ENCODE measurements around the gene SYNGR4. TPM values are rescaled to one million over a fixed set of nuclear protein-coding genes. Genes with fewer than 3 reads are reported as not detected.
A peak's percentile ranks its signal among the peaks of the same experiment; 100 is the strongest.
"Not testable (repeated sequence)": the region's sequence is repeated elsewhere in the genome, so short reads cannot be mapped to it uniquely, and the experiment has no call there.

Gene SYNGR4, protein sequence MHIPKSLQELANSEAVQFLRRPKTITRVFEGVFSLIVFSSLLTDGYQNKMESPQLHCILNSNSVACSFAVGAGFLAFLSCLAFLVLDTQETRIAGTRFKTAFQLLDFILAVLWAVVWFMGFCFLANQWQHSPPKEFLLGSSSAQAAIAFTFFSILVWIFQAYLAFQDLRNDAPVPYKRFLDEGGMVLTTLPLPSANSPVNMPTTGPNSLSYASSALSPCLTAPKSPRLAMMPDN
- 0.35 TPM in 1 of 2 replicates, not detected in the other for total RNA-seq (2014; rRNA removed; shearing (Covaris generic))

DNA sequence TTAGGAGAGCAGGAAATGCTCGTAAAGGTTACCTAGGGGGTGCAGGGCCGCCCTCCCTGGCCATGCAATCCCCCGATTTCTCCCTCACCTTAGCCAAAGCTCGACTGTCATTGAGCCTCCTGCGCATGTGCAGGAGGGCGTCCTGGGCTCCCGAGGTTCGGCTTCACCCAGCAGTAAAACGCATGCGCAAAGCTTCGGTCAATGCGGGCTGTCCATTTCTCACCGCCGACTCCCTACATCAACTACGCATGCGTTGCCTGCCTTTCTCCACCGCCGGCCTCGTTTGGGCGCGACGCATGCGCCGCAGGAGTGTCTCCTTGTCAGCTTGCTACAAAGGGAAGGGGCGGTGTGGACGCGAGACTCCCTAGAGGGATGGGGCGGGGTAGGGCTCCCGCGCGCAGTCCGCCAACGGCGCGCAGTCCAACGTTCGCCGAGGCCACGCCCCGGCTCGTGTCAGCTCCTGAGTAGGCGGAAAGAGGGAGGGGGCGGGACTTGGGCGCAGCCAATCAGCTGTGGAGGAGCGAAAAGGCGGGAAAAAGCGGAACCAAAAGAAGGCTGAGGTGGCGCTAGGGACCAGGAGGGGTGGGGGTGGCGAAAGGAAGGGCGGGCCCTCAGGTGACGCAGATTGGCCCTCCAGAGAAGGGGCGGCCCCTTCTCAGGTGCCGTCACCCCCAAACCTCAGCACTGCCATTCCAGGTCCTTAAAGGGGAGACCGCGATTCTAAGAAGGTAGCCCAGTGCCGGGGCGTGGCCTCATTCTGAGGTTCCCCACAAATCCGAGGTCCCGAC lies at the start of gene SYNGR4, which contains the start of gene TMEM143:
Gene SYNGR4 (plus strand): TSS at position 558 of the 788 bp plus-strand sequence. CDS start 1,476 bp downstream, outside the sequence.
Gene TMEM143 (minus strand): TSS at position 131 of the 788 bp plus-strand sequence. CDS start 20 bp downstream, at position 111.
- peak; percentile 100 for DNase-seq (ENCODE audit: low spot score)

DNA sequence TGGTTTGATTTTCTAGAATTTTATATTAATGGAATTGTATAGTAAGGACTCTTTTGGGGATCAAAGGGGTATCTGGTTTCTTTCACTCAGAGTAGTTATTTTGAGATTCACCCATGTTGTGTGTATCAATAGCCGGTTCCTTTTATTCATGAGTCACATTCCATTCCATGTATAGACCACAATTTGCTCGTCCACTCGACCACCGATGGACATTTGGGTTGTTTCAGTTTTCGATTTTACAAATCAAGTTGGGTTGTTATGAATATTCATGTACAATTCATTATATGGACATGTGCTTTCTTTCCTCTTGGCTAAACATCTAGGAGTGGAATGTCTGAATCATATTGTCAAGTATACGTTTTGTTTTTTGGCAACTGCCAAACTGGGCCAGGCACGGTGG lies 48.5 kb upstream of the SYNGR4 start:
- DNase-seq (ENCODE audit: low spot score), result no peak

DNA sequence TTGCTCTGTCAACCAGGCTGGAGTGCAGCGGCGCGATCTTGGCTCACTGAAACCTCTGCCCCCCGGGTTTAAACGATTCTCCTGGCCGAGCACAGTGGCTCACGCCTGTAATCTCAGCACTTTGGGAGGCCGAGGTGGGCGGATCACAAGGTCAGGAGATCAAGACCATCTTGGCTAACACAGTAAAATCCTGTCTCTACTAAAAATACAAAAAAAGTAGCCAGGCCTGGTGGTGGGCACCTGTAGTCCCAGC lies 46.5 kb upstream of the SYNGR4 start:
- not testable (repeated sequence) for DNase-seq (ENCODE audit: low spot score)

DNA sequence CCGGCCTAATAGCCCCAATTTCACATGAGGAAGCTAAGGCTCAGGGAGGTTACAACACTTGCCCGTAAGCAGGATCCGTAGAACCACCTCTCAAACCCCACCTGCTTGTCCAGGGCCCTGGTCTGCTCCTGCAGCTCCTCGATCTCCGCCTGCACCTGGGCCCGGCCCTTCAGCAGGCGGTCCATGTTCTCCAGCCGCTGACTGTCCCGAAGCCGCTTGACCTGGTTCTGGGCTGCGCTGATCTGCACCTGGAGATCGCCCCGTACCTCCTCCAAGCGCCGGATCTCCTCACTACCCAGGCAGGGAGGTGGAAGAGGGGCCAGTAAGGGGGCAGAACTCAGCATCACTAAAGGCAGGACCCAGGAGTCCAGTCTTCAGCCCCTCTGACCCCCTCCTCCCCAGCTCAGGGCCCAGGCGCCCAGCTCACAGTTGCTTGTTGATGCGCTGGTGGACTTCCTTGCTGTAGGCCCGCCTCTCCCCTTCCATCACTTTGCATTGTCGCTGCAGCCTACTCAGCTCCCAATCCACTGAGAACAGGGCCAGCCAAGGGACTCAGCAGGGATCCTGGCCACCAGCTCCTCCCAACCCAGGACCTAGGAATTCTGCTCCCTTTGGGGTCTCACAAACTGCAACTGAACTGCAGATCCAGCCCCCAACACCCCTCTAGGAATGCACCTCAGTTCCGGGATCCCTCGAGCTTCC lies 45.7 kb upstream of the SYNGR4 start:
- no peak for DNase-seq (ENCODE audit: low spot score)

DNA sequence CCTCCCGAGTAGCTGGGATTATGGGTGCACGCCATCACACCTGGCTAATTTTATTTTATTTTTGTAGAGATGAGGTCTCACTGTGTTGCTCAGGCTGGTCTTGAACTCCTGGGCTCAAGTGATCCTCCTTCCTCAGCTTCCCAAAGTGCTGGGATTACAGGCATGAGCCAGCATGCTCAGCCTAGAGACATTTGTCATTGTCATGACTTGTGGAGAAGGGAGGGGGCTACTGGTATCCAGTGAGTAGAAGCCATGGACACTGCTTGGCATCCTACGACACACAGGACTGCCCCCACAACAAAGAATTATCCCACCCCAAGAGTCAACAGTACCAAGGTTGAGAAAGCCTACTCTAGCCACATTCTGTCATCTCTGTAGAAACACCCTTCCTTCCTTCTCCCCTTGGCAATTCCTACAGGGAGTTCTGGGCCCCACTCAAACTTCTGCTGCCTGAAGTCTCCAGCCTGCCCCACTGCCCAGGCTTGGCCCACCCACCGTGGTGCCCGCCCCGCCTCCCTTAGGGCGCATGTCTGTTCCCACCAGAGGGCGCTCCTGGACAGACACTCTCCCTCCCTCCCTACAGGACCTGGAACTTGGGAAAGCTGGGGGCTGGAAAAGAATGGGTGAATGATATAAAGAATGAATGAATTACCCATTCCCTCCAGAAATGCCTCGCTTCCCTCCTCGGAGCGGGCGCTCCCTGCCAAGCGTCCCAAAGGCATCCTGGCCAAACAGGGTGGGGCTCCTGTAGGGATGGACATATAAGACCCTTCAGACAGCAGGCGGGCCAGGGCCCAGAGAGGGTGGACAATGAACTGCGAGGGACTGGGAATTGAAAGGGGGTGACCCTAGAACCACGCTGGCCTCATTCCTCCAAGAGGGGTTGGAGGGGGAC lies 44.3 kb upstream of the SYNGR4 start:
- DNase-seq (ENCODE audit: low spot score), result peak; percentile 78

DNA sequence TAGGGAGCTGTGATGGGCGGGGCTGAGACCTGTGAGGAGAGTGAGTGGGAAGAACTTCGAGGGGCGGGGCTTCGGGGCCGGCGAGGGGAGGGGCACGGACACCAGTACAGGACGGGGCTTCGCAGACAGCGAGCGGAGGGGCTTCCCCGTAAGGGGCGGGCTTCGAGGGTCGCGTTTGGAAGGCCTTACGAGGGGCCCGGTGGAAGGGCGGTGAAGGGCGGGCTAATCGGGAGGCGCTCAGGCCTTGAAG lies 42.9 kb upstream of the SYNGR4 start:
- DNase-seq (ENCODE audit: low spot score), result no peak

DNA sequence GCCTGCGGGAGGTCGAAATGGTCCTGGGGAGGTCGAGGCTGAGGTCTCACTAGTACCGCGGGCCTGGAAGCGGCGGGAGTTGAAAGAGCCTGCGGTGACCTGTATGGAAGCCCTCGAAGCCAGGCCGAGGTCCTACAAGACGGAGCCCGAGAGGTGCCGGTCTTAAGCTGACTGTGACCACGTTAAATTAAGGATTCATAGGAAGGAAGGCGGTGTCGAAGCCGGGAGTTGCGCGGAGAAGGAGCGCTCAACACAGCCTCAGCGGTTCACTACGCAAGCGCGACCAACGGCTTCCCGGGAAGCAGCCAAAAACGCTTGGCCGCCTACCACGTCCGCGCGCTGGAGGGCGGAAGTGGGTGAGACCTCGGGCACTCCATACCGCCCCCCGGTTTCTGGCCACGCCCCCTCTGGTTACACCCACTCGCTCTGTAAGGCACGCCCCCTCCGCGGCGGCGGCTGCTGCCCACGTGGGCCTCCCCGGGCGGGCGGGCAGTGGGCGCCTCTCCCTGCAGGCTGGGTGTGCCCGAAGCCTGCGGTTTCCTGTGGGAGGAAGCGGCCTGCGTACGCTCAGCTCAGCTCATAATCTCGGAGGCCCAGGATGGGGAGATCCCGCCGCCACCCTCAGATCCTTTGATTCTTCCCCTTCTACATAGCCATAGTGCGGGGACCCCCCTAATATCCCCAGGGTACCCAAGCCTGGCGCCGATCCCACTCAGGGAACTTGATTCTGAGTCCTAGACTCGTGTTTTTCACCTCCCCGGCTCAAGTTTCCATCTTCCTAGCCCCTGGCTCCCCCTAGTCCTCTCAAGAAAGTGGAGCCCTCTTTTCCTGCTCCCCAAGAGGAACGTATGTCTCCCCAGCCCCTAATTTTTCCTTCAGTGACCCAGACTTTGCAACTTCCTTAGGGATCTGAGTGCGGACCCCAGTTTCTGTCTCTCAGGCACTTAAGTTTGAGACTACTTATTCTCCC lies 42.3 kb upstream of the SYNGR4 start:
- DNase-seq (ENCODE audit: low spot score), result peak; percentile 97

DNA sequence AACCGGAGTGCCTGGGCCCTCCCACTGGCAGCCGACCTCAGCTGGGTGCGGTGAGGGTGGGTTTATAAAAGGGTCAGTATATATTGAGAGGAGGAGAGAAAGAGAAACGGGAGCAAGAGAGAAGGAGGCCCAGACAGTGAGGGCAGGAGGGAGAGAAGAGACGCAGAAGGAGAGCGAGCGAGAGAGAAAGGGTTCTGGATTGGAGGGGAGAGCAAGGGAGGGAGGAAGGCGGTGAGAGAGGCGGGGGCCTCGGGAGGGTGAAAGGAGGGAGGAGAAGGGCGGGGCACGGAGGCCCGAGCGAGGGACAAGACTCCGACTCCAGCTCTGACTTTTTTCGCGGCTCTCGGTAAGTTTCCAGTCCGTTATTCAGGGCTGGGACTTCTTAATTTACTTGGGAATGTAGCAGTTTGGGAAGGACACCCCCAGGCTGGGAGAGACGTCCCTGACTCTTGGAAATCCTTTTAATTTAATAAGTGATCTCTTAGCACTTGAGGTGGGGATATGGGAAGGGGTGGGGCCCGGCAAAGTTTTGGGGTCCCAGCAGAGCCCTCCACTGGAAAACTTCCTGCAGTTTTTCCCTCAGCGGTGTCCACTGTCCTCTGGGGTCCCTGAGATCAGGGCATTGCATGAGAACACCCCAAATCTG lies 38.8 kb upstream of the SYNGR4 start, which contains the start of gene EMP3:
Gene EMP3 (plus strand): TSS at position 288 of the 646 bp plus-strand sequence. CDS start 1,293 bp downstream, outside the sequence.
- peak; percentile 94 for DNase-seq (ENCODE audit: low spot score)

DNA sequence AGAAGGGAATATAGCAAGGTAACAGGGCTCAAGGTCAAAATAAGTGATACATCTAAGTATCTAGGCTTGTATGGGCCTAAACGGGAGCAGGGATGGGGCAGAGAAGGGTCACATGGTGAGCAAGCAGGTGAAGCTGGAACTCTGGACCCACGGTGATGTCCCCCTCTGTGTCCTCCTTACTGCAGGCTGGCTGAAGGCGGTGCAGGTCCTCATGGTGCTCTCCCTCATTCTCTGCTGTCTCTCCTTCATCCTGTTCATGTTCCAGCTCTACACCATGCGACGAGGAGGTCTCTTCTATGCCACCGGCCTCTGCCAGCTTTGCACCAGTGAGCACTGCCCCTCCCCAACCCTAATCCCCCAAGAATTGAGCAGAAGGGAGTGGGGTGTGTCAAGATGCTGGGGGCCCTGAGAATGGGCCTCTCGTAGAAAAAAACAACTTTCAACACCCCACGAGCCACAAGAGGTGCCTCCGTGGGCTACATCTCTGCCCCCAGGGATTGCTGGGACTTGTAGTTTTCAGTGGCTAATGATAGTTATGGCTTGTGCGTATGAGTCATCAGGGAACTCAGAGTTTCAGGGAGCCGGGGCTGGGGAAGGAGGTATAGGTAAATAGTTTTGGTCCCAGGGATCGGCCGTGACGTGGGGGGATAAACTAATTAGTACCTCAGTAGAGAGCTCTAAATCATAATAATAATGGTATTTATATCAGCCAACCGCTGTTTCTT lies 34.8 kb upstream of the SYNGR4 start:
- DNase-seq (ENCODE audit: low spot score), result no peak

DNA sequence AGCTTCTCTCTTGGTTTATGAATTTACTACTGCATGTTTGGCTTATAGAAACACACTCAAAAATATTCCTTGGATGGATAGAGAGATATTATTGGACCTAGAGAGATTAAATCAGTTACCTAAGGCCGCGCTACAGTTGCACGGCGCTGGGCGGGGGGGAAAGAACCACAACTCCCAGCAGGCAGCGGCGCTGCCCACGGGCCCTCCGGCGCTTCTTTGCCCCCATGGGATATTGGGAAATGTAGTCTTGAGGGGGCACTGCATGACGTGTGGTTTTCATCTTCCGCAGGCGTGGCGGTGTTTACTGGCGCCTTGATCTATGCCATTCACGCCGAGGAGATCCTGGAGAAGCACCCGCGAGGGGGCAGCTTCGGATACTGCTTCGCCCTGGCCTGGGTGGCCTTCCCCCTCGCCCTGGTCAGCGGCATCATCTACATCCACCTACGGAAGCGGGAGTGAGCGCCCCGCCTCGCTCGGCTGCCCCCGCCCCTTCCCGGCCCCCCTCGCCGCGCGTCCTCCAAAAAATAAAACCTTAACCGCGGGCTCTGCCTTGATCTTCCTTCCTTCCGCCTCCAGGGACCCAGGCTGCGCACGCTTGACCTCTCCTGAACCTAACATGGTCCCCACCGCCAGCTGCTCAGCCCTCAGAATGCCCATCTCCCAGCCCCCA lies 34.0 kb upstream of the SYNGR4 start:
- DNase-seq (ENCODE audit: low spot score), result no peak

DNA sequence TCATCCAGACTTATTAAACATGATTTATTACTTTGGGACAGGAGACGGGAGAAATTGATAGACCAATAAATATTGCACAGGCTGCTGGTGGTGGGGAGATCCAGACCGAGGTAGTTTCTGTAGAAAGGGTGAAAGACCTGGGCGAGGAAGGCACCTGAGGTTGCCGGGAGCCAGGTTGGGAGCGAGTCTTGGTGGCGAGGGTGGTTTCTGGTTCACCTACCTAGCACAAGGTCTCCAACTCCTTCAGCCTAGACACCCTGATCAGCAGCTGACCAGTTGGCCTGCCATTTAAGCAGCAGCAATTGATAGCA lies 31.9 kb upstream of the SYNGR4 start:
- no peak for DNase-seq (ENCODE audit: low spot score)

DNA sequence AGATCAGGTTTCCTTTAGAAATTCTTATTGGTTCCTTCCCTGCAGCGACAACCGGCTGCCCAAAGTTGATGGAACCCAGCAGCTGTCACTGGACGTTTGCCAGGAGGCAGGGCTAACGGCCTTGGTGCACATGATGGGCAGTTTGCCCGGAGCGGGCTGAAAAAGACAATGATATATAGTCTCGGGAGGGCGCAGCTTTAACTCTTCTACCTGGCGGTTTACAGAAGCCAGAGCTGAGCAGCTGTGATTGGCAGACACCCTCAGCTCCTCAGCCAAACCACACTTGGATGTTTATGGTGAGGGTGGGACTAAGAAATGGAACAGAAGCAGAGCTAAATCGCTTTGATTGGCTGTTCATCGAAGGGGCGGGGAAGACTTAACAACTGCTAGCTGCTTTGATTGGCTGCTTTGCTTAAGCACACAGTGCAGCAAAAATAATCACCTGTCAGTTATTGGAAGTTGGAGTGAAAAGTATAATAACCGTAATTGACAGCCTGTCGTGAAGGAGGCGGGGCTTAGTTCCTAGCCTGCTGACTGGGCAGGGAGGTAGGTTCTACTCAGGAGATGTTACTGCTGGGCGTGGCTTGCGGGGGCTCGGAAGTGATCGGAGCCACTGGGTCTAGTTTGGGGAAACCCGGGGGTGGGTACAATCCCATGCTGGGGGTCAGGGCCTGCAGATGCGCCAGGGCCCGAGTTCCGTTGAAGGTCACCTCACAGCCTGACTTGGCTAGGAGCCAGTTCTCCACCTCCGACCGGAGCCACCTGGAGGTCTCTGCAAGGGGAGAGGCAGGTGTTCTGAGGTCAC lies 31.3 kb upstream of the SYNGR4 start:
- DNase-seq (ENCODE audit: low spot score), result peak; percentile 90

DNA sequence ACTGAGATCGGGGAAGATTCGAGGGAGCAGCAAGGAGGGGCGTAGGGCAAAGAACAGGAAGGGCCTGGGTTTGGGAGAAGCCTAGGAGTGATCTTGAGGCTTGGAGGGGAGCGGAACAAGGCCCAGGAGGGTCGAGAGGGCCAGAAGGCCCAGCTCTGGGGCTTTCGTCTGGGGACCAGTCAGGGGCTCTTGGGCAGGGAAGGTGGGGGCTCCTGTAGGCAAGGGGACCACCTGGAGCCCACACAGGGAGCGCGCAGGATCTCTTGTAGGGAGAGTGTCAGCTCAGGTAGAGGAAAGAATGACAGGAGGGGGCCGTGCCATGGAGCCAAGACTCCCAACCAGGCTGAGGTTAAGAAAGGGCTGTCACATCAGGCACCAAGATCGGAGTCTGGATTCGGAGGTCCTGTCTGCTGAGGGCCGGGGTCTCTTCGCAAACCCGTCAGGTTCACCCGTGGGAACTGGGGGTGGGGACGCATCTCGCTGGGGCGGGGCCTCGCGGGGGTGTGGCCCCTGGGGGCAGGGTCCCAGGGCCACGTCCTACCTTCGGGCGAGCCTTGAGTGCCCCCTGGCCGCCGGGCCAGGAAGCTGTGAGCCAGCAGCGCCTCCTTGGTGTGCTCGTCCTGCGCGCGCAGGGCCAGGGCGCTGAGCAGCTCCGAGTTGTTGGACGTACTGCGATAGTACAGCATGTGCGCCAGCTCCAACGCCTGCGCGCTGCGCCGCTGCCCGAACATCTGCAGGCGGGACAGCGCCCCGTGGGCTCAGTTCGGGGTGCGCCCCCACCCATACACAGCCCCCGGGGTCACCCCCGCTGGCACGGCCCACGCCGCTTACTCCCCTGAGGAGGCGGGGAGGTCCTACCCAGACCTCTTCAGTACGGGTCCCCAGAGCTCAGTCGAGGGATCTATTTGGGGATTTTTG lies 30.4 kb upstream of the SYNGR4 start:
- peak; percentile 57 for DNase-seq (ENCODE audit: low spot score)

DNA sequence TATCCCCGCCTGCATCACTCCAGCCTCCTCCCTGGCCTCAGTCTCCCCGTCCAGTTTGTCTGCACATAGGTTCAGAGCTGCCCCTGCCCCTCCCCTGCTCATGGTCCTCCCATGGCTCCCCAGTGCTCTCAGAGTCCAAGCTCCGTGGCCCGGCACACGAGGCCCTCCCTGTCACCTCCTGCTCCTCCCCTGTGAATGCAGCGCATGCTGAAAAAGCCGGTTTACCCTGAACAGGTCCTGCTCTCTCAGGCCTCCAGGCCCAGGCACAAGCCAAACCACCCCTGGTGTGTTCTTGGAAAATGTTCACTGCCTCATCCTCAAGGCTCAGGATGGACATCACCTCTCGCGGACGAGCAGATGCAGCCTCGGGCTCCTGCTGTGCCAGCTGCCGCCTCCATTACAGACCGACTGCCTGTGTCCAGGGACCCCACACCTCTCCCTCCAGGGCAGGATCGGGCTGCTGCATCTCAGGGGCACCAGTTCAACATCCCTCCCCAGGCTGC lies 25.9 kb upstream of the SYNGR4 start:
- no peak for DNase-seq (ENCODE audit: low spot score)

DNA sequence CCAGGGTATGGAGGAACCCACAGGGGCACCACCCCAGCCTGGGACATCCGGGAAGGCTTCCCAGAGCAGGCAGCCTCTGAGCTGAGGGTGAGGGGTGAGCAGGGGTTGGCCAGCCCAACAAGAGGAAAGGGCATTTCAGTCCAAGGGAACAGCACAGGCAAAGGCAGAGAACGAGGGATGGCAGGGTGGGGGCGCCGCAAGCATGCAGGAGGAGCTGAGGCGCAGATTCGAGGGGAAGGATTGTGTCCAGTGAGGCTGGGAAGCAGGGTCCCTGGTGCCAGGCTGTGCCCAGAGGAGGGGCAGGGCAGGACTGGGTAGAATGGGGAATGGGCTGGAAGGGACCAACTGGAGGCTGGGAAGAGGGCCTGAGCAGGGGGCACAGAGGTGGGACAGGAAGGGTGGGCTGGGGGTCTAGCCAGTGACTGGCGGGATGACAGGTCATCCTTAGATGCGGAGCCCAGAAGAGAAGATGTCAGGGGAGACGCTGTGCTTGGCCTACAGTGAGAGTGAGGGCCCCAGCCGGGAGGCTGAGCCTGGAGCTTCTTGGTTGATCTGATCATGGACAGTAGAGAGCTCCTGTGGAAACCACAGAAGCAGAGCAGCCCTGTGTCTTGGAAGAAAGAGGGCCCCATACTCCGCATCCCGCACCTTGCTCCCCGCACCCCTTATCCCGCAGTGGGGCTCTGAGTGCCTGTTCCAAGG lies 25.2 kb upstream of the SYNGR4 start:
- DNase-seq (ENCODE audit: low spot score), result no peak

DNA sequence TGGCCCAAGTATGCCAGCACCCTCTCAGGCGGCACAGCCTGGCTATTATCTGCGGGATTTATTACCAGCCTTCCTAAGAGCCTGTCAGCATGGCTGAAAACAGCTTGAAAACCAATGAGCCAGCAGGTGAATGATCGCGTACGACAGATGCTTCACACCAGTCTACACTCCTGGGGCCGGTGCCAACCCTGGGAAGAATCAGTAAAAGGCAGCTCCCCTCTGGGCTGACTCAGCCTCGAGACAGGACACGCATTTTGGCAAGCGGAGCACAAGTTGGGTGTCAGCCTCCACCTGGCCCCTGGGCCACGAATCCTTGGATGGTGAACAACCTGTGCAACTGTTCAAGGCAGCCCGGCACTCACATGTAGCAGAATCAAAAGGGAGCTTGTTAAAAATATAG lies 23.2 kb upstream of the SYNGR4 start:
- DNase-seq (ENCODE audit: low spot score), result no peak

All from H4 (cell line).